ENCODE results near the gene DNAJC10.

The DNAJC10 gene

DNA sequence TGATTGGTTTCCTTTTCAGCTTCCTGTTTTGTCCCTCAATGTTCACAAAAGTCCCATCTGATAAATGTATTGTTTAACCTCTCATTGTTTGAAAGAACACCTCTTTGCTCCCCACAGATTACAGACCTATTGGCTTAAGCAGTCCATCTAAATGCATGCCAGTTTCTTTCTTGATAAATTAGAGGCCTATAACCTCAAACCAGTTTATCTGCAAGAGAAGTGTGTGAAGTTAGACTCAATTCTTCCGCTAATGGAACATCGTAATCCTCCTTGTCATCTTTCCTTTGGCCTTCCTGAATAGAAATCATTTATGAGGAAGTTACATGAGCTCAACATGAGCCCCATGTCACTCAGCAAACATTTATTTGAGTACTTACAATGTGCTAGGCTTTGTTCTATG is 76.4 kb downstream of the DNAJC10 start:
- no peak for DNase-seq

DNA sequence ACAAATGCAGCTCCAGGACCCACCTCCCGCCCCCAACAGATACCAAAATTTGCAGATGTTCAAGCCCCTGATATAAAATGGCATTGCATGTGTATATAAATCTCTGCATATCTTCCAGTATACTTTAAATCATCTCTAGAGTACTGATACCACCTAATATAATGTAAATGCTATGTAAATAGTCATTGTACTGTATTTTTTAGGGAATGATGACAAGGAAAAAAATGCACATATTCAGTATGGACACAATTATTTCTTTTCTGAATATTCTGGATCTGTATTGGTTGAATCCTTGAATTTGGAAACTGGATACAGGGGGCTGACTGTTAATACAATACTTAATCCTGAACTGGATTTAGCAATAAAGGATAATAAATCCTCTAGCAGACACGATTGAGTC is 82.7 kb downstream of the DNAJC10 start:
- no peak for DNase-seq

DNA sequence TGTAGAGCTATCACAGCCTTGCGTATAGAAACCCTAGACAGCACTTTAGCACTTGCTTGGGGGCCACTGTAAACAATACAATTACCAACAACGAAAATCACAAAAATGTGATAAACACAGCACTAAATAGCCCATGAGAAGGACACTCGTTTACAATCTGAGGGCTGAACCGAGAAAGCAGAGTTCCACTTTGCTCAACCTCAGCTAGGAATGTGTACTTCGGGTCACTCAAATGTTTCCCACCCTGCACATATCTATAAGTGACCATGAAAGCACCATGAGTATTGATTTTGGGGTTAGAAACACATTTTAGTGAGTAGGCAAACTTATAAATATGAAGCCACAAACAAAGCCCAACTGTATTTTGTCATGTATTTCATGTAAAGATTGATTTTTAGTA is 88.1 kb downstream of the DNAJC10 start:
- DNase-seq, result peak in 1 of 2 experiments; percentile 85

DNA sequence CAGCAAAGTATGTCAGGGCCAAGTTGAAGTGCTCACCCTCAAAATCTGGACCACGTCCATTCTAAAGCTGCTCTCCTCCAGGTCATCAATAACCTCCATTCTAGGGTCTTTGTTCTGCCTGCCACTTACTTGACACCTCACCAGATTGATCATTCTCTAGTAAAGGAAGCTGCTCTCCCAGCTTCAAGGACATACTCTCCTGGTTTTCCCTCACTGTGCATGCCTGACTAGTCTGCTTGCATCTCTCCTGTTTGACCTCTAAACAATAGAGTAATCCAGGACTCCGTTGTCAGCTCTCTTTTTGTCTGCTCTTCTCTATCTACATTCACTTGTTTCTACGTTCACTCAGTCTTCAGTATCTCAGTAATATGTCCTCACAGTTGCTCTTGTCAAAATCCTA is 91.3 kb downstream of the DNAJC10 start:
- DNase-seq, result no peak

DNA sequence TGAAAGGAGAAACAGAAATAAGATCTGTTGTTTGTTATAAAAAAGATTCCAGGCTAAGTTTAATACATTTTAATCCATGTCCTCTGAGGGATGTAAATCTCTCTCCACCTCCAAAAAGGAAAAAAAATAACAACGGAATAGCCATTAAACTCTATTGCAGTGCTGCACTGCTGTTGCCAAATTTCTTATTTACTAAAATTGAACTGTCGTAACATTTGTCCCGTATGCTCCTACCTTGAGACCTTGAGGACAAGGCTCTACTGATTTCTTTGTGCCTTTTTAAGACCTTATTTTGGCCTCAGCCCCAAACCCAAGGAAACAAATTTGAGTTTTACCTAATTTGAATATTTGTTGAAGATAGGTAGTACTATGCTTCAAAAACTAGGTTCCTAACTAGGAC is 94.0 kb downstream of the DNAJC10 start:
- no peak for DNase-seq

DNA sequence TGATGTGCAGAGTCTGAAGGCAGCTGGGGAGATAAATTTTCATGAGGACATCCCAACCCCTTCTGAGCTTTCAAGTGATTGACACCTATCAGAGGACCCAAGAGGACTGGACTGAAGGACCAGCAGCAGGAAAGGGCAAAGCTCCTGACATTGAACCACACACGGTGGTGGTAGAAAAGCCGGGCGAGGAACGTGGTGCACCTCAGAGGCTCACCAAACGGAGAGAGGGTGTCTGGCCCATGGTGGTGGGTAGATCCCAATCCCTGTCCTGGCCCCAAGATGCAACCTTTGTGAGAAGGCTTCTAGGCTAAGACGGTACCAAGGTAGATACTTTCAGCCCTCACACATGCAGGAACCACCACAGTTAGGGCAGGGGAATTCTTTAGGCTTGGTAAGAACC is 98.3 kb downstream of the DNAJC10 start:
- DNase-seq, result no peak

DNA sequence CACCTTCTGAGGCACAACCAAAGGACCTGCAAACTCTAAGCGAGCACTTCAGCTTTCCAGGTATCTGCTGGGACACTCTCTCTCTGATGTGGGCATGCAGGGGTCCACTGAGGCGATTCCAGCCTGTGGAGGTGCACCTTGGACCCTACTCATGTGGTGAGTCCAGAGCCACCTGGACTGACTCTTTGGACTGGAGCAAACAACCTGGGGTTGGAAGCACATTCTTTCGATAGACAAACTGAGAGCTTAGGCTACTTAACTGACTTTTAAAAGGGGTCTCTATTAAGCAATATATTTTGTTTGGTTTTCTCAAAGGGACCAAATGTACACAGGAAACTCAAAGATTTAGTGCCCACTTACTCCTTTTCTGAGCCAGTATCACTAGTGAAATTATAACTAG is 98.7 kb downstream of the DNAJC10 start:
- DNase-seq, result no peak

DNA sequence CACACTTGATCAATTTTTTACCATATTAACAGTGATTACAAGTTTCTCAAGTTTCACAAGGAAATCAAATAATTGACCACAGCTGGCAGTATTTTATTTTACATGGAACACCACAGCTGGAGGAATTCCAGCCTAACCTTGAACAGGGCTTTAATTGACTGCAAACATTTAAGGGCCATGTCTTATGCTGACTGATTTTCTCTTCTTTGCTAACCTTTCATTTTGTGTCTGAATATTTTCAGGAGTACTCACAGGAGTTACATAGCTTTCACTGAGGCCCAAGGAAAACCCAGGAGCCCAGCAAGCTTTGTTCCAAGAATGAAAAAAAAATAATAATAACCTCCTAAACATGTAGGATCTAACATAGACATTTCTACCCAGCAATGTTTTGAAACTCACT is 100.8 kb downstream of the DNAJC10 start:
- DNase-seq, result no peak

DNA sequence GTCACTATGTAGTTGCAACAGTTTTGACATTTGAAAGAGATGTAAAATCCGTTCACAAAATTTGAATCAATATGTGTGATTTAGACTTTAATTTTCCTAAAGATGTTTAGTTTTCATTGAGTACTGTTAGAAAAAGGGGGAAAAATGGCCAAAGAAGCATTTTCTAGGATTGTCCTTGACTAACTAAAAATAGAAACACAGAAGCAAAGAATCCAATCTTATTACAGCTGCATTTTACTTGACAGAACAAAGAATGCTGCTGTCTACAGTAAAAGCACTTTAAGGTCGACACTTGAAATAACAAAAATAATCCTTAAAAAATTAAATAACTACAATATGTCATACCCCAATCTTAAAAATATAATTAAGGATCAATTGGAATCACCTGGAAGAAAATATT is 101.5 kb downstream of the DNAJC10 start:
- no peak for DNase-seq

DNA sequence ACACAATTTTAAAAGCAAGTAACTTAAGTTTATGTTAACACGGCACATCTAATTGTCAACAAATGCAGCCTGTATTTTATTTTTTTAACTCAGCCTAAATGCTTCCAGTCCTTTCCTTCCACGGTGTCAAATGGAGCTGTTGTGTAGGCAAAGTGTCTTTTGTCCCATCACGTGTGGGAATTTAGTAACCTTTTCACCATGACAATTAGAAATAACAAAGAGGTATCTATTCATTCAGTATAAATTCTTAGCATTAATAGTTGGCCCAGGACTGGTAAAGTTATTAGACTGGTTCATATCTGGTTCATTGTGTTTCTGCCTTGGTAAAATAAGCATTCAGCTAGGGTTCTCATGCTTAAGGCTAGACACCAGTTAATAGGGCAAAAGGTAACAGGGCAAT is 102.4 kb downstream of the DNAJC10 start:
- no peak for DNase-seq

DNA sequence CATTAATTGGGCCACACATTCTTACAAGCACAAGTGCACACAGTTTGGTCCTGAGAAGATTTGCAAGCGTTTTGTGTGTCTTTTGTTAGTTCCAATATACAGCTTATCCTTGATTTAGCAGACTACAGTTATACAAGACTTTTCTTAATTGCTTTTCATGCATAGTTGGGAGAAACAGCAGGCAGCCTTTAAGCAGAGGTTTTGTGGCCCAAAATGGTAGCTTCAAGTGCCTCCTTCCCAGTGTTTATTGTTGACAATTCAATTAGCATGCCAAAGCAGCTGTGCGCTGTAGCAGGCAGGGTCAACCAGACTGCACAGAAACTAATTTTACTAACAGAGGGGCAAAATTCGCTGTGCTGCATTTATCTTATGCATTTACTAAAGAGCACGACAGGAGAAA is 102.9 kb downstream of the DNAJC10 start:
- DNase-seq, result no peak

DNA sequence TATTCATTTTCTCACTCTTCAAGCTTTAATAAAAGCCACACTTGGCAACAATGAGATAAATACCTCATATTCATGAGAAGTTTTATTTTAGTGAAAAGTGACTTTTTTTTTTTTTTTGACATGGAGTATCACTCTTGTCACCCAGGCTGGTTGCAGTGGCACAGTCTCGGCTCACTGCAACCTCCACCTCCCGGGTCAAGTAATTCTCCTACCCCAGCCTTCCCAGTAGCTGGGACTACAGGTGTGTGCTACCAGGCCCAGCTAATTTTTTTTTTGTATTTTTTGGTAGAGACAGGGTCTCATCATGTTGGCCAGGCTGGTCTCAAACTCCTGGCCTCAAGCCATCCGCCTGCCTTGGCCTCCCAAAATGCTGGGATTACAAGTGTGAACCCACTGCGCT is 103.4 kb downstream of the DNAJC10 start:
- DNase-seq, result no peak

DNA sequence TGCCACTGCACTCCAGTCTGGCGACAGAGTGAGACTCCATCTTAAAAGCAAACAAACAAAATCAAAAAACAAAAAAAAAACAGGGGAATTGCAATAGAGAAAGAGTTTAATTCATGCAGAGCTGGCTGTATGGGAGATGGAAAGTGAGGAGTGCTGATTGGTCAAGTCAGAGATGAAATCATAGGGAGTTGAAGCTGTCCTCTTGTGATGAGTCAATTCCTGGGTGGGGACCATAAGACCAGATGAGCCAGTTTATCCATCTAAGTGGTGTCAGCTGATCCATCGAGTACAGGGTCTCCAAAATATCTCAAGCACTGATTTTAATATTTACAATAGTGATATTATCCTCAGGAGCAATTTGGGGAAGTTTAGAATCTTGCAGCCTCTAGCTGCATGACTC is 105.1 kb downstream of the DNAJC10 start:
- DNase-seq, result no peak

DNA sequence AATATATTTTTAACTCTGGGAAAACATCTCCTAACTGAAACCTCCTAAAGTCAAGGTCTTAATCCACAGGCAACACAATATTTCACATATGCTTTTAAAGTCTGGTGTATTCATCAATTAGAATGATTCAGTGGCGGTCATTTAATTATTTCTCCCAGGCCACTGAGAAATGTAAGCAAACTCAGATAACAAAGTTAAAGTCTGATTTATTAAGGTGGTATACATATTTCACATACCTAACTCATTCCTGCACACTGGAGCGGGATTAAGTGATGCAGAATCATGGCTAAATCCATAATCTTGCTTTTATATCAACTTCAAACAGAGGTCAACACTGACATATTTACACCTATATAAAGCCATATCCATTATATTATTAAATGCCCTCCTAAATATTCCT is 106.7 kb downstream of the DNAJC10 start:
- no peak for DNase-seq

DNA sequence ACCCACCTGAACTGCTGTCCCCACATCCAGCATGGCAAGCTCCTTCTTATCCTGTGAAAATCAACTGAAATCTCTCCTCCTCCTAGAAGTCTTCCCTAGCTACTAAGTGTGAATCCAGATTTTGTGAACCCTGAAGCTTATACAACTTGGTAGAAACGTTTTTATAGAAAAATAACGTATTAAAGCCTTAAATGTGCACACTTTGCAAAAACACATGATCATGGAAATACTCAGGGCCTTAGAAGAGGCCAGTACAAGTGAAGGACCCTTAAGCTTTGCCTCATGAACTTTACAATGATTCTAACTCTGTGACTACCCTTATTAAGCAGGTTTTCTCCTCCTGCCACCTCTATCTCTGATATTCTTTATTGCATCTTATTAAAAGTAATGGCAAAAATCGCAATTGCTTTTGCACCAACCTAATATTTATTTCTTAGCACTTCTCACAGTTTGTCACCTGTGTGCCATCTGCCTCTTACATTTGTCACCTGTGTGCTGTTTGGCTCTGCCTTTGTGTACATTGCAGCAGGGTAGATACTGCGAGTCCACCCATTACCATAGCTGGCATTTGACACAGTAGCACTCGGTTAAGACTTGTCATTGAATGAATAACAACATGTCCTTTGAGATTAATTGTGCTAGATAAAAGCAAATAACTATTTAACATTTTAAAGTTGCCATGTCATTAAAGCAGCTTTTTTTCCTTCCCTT is 108.2 kb downstream of the DNAJC10 start:
- no peak for DNase-seq

DNA sequence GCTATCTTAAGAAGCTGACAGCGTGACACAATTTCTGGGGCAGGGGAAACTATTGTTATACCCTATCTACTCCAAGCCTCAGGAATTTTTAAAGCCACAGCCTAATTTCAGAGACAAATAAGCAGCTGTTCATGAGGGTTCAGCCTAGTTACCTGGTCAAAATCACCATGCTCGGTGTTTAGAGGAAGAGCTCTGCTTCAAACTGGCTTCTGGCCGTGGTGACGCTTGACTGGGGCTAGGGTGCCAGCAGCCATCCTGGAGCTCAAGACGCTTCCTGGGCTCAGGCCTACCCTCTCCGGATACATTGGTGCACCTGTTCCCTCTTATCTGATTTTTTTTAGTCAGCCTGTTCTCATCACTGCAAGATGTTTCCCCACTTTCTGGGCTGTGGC is 108.7 kb downstream of the DNAJC10 start:
- DNase-seq, result no peak

DNA sequence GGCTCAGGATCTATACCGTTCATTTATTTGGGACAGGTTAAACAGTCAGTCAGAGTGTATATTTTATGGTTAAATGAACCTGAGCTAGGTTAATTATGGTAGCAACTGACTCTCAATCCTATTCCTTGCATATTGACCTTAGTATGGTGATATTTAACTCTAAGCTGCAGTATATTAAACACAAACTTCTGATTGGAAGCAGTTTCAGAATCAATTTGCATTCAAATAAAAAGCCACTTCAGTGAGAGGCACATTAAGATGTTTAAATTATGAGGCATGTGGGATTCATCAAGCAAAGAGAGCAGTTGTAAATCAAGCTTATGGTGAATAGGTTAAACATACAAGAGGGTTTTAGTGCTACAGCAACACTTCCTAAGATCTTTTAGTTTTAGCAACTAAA is 110.0 kb downstream of the DNAJC10 start:
- no peak for DNase-seq

DNA sequence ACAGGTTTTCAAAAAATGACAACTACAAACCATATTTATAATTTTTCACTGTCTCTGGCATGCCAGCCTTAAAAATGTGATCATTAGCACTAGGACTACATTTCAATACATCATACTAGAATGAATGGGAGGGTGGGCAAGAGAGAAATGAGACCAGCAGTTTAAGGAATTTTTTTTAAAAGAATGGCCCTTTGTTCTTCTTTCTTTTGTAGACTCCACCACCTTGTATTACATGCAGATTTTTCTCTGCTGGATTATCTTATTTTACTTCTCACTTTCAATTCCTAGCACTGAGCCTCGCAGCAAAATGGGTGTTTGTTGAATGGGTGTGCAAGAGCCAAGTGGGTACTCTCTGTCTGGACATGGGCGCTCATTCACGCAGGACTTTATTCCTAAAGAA is 110.4 kb downstream of the DNAJC10 start:
- DNase-seq, result no peak

DNA sequence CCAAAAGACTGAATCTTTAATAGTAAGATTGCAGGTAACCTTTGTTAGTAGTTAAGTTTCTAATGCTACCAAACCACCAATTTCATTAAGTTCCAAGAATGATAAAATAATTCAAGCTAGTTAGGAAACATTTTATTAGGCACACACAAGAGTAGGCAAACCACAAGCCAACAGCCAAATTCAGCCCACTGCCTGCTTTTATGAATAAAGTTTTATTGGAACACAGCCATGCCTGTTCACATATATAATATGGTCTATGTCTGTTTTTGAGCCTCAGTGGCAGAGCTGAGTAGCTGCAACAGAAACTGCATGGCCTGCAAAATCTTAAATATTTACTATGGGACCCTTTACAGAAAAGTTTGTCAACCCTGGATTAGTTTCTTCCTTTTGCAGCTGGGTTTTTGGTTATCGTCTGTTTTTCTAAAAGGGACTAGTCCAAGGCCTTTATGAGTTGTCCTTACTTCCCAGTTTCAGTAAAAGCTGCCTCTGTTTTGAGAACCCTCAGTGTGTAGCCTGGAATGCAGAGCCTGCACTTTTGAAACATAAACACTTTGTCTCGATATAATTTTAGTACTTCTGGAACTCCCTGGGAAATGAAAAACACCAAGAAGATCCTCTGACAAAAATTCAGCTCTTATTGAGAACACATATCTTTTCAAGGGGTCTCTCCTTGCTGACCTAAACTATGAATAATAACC is 111.3 kb downstream of the DNAJC10 start:
- DNase-seq, result no peak

DNA sequence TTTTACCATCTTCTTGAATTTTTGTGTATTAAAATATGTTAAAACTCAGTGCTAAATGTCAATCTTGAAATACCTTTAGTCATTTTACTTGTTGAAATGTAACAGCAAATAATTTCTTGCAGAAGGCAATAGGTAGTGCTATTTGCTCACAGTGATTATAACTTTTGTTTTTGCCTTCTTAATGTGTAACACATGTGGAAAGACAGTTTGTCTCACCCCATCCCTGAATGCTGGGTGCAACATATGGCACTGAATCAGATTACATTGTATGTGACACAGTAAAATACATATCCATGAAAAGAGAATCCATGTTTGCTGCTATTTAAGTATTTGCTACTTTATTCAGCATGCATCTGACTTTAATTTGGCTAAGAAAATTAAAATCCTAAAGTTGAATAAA is 115.0 kb downstream of the DNAJC10 start:
- no peak for DNase-seq

DNA sequence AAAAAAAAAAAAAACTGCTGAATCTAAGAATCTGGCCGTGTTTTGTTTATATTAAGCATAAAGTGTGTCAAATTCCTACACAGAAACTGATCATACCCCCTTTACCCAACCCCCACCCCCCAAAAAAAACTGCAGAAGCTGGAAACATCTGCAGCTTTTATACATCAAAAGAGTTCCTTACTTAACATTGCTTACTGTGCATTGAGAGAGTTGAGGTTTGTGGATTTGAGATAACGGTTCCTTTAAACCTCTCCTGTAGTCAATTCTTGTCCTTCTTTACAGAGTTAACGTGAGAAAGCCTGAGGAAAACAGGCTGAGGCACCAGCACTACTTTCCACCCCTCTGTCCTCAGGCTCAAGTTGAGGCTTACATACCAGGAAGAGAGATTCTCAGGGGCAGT is 115.9 kb downstream of the DNAJC10 start:
- DNase-seq, result no peak

DNA sequence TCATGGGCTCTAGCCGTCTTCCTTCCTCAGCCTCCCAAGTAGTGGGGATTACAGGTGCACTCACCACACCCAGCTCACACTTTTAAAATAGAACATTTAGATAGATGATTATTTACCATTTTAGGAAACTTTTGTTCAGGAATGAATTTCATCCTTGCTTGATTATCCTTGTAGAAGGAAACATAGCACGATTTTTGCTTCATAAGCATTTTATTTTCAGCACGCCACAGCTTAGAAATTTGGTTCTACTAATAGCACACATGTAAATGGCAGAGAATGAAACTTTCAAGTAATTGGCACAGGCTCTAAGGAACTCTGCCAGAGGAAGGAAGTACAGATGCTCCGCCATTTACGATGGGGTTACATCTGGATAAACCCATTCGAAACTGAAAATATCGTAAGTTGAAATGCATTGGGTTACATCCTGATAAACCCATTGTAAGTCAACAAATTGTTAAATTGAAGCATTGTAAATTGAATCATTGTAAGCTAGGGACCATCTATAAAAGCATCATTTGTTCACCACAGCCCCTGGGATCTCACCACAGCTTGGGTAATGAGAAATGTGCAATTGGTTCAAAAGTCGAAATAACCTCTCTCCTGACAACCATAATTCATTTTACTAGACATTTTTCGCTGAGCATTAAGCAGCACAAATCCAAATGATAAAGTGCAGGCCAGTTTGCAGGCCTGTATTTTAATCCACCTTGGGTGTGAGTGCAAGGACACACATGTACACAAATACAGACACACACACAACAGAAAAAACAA is 117.2 kb downstream of the DNAJC10 start:
- DNase-seq, result no peak

DNA sequence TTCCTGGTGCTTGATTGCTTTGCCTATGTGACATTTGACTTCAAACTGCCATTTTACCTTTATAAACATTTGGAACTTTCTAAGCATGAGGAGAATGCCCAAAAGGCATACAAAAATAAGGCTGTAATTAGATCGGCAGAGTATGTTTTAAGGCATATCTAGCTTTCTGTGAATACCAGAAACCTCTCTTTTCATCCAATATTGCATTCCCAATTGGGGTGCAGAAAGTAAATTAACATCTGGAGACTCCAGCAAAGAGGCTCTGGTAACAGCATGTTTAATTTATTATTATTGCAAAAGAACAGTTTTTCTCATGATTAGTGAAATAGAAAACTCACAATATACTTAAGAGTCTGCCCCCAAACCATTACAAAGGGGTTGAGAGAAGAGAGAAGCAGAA is 118.2 kb downstream of the DNAJC10 start:
- DNase-seq, result no peak

DNA sequence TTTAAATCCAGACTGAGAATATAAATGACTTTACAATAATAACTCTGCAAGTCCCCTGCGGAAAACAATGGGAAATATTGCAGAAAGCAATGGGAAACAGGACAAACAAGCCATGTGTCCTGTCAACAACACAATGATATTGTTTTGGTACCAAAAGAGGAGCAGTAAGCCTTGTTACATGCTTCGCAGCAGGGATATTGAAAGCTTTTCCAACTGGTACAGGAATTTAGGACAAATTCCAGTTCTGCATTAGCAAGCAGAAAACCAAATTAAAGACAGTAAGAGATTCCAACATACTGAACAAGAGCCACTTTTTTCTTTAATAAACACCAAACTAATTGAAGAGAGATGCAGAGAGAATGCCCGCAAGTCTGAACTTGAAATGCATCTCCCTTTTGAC is 120.4 kb downstream of the DNAJC10 start:
- DNase-seq, result no peak

Data from NCI-H1930 (cell line).